Skeletal muscle tissue (tissue), 4 donors: ENCODE data around the gene ACOT6. TPM values are rescaled to one million over a fixed set of nuclear protein-coding genes. Genes with fewer than 3 reads are reported as not detected.

ENCODE experiments used
- H3K27ac ChIP-seq: one replicate; pipeline ENCODE4 v1.7.0; 2013; ENCODE audit warnings: mild to moderate bottlenecking, low read depth, low read length, inconsistent platforms
- H3K27me3 ChIP-seq, 3 donors: one replicate each; pipeline ENCODE4 v1.7.0; 2013; ENCODE audit warnings: low read length in 3 of 3; ENCODE audit not compliant: control insufficient read depth in 3 of 3, insufficient read depth in 3 of 3
- H3K36me3 ChIP-seq, 3 donors: one replicate each; pipeline ENCODE4 v1.7.0; 2013; ENCODE audit warnings: low read length in 3 of 3; ENCODE audit not compliant: control insufficient read depth in 3 of 3, insufficient read depth in 3 of 3
- H3K4me1 ChIP-seq, 3 donors: one replicate each; pipeline ENCODE4 v1.7.0; 2013; ENCODE audit warnings: low read length in 3 of 3, mild to moderate bottlenecking in 3 of 3; ENCODE audit not compliant: control insufficient read depth in 3 of 3, insufficient read depth in 3 of 3
- H3K4me3 ChIP-seq, 3 donors: one replicate each; pipeline ENCODE4 v1.7.0; 2013; ENCODE audit warnings: low read length in 3 of 3
- H3K9ac ChIP-seq, 3 donors: one replicate each; pipeline ENCODE4 v1.7.0; 2013; ENCODE audit warnings: low read length in 3 of 3, mild to moderate bottlenecking in 3 of 3, moderate library complexity in 2 of 3, low read depth in 1 of 3
- H3K9me3 ChIP-seq, 3 donors: one replicate each; pipeline ENCODE4 v1.7.0; 2013; ENCODE audit warnings: low read length in 3 of 3; ENCODE audit not compliant: control insufficient read depth in 3 of 3
- total RNA-seq: library from RNA; depleted of rRNA; stranded (reverse); fragments of >200 nt; gene quantifications from one replicate; pipeline ENCODE4 v1.2.3, GENCODE V29; 2014
- donor health status: Osteomylitis.

The ACOT6 gene
- total RNA-seq, 1 donor from 2014 or later = not detected

DNA sequence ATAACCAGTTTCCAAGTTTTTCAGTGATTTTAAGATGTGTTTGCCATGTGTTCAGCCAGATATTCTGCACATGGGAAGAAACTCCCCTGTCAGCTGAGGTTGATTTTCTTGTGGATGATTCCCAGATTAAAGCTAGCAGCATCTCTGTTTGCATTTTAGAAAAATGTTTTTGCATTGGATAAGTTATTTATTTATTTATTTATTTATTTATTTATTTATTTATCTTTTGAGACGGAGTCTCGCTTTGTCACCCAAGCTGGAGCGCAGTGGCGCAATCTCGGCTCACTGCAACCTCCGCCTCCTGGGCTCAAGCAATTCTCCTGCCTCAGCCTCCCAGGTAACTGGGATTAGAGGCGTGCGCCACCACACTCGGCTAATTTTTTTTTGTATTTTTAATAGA, 17.8 kb upstream of the ACOT6 start:
- Histone ChIP-seq H3K36me3 (no peaks in the 10 kb centered on the region), H3K4me3 (no peak overlapping the region), H3K4me1 (peaks cover 0 to 10% (median 5%) of the 10 kb centered on the region in 3 donors), H3K27ac (no peak overlapping the region), H3K9ac (no peak overlapping the region), H3K27me3 (no peaks in the 10 kb centered on the region), H3K9me3 (no peaks in the 10 kb centered on the region)

DNA sequence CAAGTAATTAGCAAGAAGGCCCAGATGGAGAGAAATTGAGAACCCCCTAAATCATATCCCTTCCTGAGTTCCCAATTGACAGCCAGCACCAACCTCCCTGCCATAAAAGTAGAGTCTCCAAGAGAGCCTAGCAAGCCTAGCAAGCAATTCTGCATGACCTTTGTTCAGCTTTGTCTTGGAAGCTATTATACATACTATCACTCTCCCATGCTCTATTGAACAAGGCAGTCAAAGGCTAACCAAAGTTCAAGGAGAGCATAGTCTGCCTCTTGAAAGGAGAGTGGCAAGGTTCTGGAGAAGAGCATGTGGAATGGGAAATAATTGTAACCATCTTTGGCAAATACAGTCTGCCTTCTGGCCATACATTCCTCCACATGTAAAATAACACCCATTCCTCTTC, 12.8 kb upstream of the ACOT6 start:
- no peaks in the 10 kb centered on the region for H3K27me3 ChIP-seq
- no peak overlapping the region for H3K9ac ChIP-seq
- no peak overlapping the region for H3K27ac ChIP-seq
- no peaks in the 10 kb centered on the region for H3K4me1 ChIP-seq
- H3K4me3 ChIP-seq = no peak overlapping the region
- H3K9me3 ChIP-seq = no peaks in the 10 kb centered on the region
- H3K36me3 ChIP-seq = no peaks in the 10 kb centered on the region

DNA sequence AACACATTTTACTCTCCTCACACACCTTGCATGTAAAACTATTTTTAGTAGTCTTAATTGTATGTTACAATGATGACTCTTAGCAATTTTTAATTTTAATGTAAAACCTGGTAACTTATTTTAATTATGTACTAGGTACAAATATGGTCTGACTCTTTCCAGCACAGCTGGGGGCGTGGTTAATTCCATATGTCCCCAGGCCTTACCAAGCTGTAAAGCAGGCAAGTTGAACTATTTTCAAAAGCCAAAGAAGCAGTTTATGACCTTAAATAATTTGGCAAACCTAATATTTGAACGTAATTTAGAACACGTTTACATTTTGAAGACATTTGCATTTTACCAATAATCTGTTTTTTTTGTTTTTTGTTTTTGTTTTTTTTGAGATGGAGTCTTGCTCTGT, 9.3 kb upstream of the ACOT6 start:
- H3K9ac ChIP-seq = no peak overlapping the region
- no peaks in the 10 kb centered on the region for H3K27me3 ChIP-seq
- H3K27ac ChIP-seq = no peak overlapping the region
- no peak overlapping the region for H3K4me3 ChIP-seq
- no peaks in the 10 kb centered on the region for H3K36me3 ChIP-seq
- H3K4me1 ChIP-seq = no peaks in the 10 kb centered on the region
- H3K9me3 ChIP-seq = no peaks in the 10 kb centered on the region

DNA sequence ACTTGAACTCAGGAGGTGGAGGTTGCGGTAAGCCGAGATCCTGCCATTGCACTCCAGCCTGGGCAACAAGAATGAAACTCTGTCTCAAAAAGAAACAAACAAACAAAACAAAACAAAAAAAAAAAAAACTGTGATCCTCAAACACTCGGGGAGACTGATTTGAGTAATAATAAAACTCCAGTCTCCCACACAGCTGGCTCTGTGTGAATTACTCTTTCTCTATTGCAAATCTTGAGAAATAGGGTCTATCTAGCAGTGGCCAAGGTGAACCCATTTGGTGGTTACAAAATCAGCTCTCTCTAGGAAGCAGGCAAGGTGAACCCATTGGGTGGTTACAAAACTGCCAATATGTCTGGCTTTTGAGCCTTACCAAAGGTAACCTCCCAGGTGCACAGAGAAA, 6.0 kb upstream of the ACOT6 start:
- no peaks in the 10 kb centered on the region for H3K36me3 ChIP-seq
- H3K4me1 ChIP-seq = no peaks in the 10 kb centered on the region
- H3K27me3 ChIP-seq = no peaks in the 10 kb centered on the region
- no peak overlapping the region for H3K4me3 ChIP-seq
- H3K27ac ChIP-seq = no peak overlapping the region
- no peak overlapping the region for H3K9ac ChIP-seq
- peaks cover 0 to 2% (median 0%) of the 10 kb centered on the region in 3 donors for H3K9me3 ChIP-seq

DNA sequence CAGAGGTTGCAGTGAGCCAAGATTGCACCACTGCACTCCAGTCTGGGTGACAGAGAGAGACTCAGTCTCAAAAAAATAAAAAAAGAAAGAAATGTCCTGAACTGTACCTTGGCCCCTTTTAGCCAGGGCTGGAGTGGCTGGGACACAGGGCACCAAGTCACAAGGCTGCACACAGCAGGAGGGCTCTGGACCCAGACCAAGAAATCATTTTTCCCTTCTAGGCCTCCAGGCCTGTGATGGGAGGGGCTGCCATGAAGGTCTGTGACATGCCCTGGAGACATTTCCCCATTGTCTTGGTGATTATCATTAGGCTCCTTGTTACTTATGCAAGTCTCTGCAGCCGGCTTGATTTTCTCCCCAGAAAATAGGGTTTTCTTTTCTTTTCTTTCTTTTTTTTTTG, 5.1 kb upstream of the ACOT6 start:
- H3K27ac ChIP-seq = no peak overlapping the region
- peaks cover 0 to 2% (median 0%) of the 10 kb centered on the region in 3 donors for H3K4me1 ChIP-seq
- peaks cover 0 to 2% (median 0%) of the 10 kb centered on the region in 3 donors for H3K9me3 ChIP-seq
- no peaks in the 10 kb centered on the region for H3K27me3 ChIP-seq
- H3K36me3 ChIP-seq = no peaks in the 10 kb centered on the region
- H3K4me3 ChIP-seq = no peak overlapping the region
- H3K9ac ChIP-seq = no peak overlapping the region

DNA sequence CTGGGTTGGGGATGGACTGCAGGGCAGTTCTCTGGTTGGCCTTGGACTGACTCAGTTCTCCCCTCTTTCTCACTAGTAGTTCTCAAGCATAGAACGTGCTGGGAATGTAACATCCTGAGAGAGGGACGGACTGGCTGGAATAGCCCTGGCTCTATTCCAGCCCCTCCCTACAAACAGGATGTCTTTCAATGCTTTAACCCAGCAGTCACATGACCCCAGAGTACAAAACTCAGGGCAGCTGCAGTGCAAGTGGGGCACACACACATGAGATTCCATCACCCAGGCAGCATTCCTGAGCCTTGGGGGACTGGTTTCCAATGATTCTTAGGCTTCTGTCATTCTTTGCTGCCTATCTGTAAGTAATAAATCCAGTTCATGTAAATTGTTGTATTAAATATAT, 1.6 kb upstream of the ACOT6 start:
- Histone ChIP-seq H3K9me3 (peaks cover 0 to 2% (median 0%) of the 10 kb centered on the region in 3 donors), H3K27ac (no peak overlapping the region), H3K36me3 (no peaks in the 10 kb centered on the region), H3K9ac (no peak overlapping the region), H3K4me3 (no peak overlapping the region), H3K27me3 (no peaks in the 10 kb centered on the region), H3K4me1 (peaks cover 0 to 4% (median 0%) of the 10 kb centered on the region in 3 donors)

DNA sequence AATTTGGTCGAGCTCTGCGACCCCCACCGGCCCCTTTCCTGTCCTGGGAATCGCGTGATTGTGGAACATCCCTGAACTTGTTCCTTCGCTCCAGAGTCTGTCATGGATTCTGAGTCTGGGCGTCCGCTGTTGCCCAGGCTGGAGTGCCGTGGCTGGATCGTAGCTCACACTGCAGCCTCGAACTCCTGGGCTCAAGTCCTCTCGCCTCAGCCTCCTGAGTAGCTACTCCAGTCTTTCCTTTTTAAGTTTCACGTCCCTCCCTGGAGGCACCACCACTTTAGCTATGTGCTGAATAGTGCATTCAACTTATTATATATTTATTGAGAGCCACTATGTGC, 698 bp downstream of the ACOT6 start:
- Histone ChIP-seq H3K36me3 (no peaks in the 10 kb centered on the region), H3K4me3 (peak overlapping the region; percentile 59 to 80 (median 79)), H3K27me3 (no peaks in the 10 kb centered on the region), H3K4me1 (peaks cover 0 to 4% (median 0%) of the 10 kb centered on the region in 3 donors), H3K27ac (peak overlapping the region; percentile 45), H3K9me3 (peaks cover 0 to 2% (median 0%) of the 10 kb centered on the region in 3 donors), H3K9ac (peak overlapping the region; percentile 61 to 87 (median 80))

DNA sequence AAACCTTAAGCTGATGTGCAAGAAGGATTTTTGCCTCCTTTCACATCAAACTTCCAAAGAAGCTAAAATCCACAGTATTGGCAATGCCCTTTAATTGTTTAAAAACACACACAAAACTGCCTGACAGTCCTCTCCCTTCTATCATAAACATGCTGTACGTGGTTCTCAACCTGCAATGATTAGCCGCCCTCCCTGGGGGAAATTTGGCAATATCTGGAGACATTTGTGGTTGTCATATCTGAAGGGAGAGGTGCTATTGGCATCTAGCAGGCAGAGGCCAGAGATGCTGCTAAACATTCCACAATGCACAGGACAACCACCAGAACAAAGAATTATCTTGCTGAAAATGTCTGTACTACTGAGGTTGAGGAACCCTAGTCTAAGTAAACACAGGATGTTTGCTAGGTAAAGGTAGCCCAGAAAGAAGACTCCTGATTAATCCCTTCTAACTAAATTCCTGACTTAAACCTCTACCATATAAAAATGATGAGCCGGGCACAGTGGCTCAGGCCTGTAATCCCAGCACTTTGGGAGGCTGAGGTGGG, 1.2 kb downstream of the ACOT6 start:
- H3K27ac ChIP-seq = no peak overlapping the region
- peaks cover 0 to 4% (median 0%) of the 10 kb centered on the region in 3 donors for H3K4me1 ChIP-seq
- H3K9me3 ChIP-seq = peaks cover 0 to 2% (median 0%) of the 10 kb centered on the region in 3 donors
- no peaks in the 10 kb centered on the region for H3K27me3 ChIP-seq
- H3K4me3 ChIP-seq = peak overlapping the region in 1 of 3 donors; percentile 59
- no peaks in the 10 kb centered on the region for H3K36me3 ChIP-seq
- peak overlapping the region; percentile 61 to 87 (median 80) for H3K9ac ChIP-seq

DNA sequence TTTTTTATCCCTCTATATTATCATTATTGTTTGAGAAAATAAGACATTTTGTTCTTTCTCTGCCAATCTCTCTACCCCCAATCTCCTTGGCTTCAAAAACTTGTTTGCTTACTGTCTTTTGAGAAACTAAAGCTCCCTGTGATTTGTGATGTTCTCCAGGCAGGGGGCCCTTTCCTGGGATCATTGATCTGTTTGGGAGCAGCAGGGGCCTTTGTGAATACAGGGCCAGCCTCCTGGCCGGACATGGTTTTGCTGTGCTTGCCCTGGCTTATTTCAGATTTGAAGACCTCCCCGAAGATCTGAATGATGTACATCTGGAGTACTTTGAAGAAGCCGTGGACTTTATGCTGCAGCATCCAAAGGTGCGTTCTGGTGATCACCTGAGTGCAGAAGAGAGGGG, 4.5 kb downstream of the ACOT6 start:
- no peak overlapping the region for H3K9ac ChIP-seq
- H3K9me3 ChIP-seq = no peaks in the 10 kb centered on the region
- H3K27me3 ChIP-seq = no peaks in the 10 kb centered on the region
- no peaks in the 10 kb centered on the region for H3K36me3 ChIP-seq
- H3K27ac ChIP-seq = no peak overlapping the region
- H3K4me3 ChIP-seq = no peak overlapping the region
- peaks cover 0 to 4% (median 3%) of the 10 kb centered on the region in 3 donors for H3K4me1 ChIP-seq

DNA sequence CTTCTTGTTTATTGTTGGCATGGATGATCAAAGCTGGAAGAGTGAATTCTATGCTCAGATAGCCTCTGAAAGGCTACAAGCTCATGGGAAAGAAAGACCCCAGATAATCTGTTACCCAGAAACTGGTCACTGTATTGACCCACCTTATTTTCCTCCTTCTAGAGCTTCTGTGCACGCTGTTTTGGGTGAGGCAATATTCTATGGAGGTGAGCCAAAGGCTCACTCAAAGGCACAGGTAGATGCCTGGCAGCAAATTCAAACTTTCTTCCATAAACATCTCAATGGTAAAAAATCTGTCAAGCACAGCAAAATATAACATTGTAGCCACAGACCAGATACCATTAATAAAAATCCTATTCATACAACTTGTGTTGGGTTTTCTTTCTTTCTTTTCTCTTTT, 7.2 kb downstream of the ACOT6 start:
- no peaks in the 10 kb centered on the region for H3K27me3 ChIP-seq
- H3K4me3 ChIP-seq = no peak overlapping the region
- H3K27ac ChIP-seq = no peak overlapping the region
- H3K9me3 ChIP-seq = no peaks in the 10 kb centered on the region
- H3K4me1 ChIP-seq = peaks cover 0 to 3% (median 0%) of the 10 kb centered on the region in 3 donors
- H3K9ac ChIP-seq = no peak overlapping the region
- no peaks in the 10 kb centered on the region for H3K36me3 ChIP-seq
